ENCODE results near the gene MYRIP. TPM values are rescaled to one million over a fixed set of nuclear protein-coding genes. Genes with fewer than 3 reads are reported as not detected.
"Not testable (repeated sequence)": the region's sequence is repeated elsewhere in the genome, so short reads cannot be mapped to it uniquely, and the experiment has no call there.

MYRIP gene
- total RNA-seq, result 0.10 and 0.27 TPM in 2 replicates
- polyA plus RNA-seq (2012), result 0.06 TPM

- DNase-seq (ENCODE audit: low read depth), result peak; percentile 63
These were observed at the start of gene MYRIP for GRCh38 chr3:39809181-39809994. MYRIP (plus strand) TSS chr3:39809609; CDS start chr3:39900817, 91,208 bp downstream.

- DNase-seq (ENCODE audit: low read depth), result no peak
These were observed 49.1 kb upstream of the MYRIP start for GRCh38 chr3:39760325-39760724.

- DNase-seq (ENCODE audit: low read depth), result no peak
These were observed 46.8 kb upstream of the MYRIP start for GRCh38 chr3:39762537-39763070.

DNA sequence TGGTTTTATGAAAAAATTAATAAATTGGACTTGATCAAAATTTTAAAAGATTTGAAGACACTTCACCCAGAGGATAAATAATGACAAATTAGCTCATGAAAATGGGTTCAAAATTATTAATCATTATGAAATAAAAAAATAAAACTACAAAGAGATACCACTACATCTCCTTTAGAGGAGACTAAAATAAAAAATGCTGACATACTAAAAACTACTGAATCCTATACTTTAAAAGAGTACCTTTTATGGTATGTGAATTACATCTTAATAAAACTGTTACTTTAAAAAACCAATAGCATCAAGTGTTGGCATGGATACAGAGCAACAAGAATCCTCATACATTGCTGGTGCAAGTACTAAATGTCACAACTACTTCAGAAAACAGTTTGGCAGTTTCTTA, 46.0 kb upstream of the MYRIP start:
- DNase-seq (ENCODE audit: low read depth), result no peak

DNA sequence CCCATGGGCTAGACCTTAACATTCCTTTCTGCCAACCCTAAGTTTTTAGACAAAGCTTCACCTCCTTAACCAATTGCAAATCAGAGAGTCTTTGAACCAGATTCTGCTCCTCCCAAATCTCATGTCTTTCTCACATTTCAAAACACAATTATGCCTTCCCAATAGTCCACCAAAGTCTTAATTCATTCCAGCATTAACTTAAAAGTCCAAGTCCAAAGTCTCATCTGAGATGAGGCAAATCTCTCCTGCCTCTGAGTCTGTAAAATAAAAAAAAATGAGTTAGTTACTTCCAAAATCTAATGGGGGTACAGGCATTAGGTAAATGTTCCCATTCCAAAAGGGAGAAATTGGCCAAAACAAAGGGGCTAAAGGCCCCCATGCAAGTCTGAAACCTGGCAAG, 43.8 kb upstream of the MYRIP start:
- no peak for DNase-seq (ENCODE audit: low read depth)

DNA sequence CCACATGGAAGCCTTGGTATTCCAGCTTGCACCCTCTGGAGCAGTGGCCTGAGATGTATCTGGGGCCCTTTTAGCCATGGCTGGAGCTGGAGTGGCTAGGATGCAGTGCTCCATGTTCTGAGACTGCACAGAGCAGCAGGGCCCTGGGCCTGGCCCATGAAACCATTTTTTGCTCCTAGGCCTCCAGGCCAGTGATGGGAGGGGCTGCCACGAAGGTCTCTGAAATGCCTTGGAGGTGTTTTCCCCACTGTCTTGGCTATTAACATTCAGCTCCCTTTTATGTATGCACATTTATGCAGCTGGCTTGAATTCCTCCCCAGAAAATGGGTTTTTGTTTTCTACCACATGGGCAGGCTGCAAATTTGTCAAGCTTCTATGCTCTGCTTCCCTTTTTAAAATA, 43.0 kb upstream of the MYRIP start:
- no peak for DNase-seq (ENCODE audit: low read depth)

DNA sequence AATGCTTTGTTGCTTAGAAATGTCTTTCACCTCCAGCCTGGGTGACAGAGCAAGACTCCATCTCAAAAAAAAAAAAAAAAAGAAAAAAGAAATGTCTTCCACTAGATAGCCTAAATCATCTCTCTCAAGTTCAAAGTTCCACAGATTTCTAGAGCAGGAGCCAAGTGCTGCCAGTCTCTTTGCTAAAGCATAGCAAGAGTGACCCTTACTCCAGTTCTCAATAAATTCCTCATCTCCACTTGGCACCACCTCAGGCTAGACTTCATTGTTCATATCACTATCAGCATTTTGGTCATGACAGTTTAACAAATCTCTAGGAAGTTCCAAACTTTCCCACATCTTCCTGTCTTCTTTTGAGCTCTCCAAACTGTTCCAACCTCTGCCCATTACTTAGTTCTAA, 42.5 kb upstream of the MYRIP start:
- not testable (repeated sequence) for DNase-seq (ENCODE audit: low read depth)

- DNase-seq (ENCODE audit: low read depth), result not testable (repeated sequence)
These were observed 31.2 kb upstream of the MYRIP start for GRCh38 chr3:39778168-39778567.

GRCh38 chr3:39779511-39780230, 29.7 kb upstream of the MYRIP start:
- no peak for DNase-seq (ENCODE audit: low read depth)

DNA sequence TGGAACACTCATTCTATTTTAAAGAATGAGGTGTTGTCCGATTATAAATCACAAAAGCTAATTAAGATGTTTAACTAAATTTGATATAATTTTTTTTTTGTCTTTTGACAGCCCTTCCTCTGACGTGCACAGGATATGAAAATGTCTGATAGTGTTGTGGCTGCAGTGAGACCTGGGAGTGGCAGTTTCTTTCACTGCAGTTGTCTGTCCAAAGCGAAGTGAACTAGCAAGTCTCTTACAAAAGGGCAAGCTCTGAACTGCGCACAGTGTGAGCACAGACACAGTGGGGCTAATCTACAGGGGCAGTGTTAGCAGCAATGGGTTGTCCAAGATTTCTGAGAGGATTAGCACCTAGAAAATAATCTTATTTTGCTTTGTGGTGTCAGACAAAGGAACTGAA, 29.1 kb upstream of the MYRIP start:
- no peak for DNase-seq (ENCODE audit: low read depth)

DNA sequence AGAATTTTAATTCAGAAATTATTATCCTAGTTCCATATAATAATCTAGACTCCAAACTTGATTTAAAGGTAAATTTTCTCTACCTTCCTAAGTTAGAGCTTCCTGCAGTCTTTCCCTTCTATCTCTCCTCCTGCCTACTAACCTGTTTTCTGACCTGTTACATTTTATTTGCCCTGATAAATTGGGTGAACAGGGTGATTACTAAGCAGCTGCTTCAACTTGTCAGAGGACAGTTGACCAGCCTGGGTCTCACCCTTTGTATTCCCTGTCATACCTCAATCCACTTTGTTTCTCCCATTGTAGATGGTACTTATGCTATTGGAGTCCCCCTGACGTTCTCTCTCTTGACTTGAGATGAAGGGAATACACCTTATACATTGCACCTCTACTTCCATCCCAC, 28.4 kb upstream of the MYRIP start:
- peak; percentile 17 for DNase-seq (ENCODE audit: low read depth)

GRCh38 chr3:39781632-39782031, 27.8 kb upstream of the MYRIP start:
- DNase-seq (ENCODE audit: low read depth), result peak; percentile 19

GRCh38 chr3:39783680-39784079, 25.7 kb upstream of the MYRIP start:
- DNase-seq (ENCODE audit: low read depth), result no peak

DNA sequence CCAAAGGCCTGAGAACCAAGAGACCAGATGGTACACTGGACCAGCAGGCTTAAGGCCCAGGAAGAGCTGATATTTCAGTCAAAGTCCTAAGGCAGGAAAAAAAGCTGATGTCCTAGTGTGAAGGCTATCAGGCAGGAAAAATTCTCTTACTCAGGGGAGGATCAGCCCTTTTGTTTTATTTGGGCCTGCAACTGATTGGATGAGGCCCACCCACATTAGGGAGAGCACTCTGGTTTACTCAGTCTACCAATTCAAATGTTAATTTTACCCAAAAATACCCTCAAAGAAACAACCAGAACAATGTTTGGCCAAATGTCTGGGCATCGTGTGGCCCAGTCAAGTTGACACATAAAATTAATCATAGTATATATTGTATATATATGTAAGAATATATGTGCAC, 24.5 kb upstream of the MYRIP start:
- no peak for DNase-seq (ENCODE audit: low read depth)

DNA sequence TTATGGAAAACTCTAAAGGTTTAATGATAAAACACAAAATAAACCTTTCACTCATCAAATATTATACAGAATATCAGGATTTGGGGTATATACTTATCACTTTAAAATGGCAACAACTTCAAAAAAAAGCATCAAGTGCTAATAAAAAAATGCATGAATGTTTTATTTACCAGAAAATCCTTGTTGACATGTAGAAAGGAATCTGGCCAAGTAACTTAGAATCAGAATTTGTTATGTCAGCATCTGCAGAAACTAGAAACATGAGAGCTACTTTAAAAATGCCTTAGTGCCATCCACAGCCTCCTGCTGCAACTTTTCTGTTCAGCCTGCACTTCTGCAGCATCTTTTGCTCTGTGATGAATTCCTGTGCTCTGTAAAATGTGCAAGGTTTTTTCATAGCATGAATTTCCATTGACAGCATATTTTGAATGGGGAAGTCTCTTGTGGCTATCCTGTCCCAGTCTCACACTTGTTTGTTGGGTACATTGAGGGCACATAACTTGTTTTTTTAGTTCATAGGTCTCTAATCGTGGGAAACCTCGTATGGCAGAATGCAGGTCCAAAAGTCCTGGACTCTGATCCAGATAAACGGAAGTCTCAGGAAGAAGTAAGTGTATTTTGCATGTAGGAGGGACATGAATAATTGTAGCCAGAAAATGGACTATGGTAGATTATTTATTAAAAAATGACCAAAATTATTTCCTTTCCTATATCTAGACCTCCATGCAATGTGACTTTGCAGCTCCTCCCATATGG, 21.1 kb upstream of the MYRIP start:
- DNase-seq (ENCODE audit: low read depth), result no peak

DNA sequence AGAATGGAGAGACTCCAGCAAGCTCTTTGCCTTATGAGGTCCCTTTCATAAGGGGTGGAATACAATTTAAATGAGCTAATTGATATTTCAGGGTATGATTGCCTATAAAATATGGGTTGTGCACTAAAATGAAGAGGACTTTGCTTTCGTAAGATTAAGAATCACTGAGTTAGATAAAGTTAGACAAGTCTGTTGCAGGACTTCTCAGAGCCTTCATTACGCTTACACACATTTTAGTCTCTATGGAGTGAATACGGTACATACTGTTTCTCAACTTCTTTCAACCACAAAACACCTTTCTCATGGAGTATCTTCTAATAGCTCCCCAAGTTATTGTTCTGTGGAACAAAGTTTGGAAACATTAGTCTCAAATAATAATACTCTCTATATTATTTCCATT, 17.8 kb upstream of the MYRIP start:
- DNase-seq (ENCODE audit: low read depth), result no peak

GRCh38 chr3:39794880-39795279, 14.5 kb upstream of the MYRIP start:
- no peak for DNase-seq (ENCODE audit: low read depth)

DNA sequence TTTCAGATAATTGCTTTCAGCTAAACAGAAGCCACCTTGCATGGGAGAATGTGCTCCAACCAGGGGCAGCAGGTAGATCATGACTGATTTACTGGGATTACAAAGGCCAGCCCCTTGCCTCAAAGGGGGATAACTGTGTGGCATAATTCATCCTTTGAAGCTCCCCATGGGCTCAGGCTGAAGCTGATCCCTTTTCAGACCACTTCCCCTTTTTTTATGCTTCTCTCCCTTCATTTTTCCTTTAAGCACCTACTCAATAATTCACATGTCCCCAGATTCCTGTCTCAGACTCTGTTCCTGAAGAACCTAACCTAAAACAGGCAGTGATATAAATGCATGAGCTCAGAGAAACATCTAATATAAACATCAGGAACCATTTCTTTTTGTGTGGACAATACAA, 8.2 kb upstream of the MYRIP start:
- DNase-seq (ENCODE audit: low read depth), result no peak

- not testable (repeated sequence) for DNase-seq (ENCODE audit: low read depth)
These were observed 6.9 kb upstream of the MYRIP start for GRCh38 chr3:39802486-39802885.

GRCh38 chr3:39803956-39804355, 5.5 kb upstream of the MYRIP start:
- no peak for DNase-seq (ENCODE audit: low read depth)

DNA sequence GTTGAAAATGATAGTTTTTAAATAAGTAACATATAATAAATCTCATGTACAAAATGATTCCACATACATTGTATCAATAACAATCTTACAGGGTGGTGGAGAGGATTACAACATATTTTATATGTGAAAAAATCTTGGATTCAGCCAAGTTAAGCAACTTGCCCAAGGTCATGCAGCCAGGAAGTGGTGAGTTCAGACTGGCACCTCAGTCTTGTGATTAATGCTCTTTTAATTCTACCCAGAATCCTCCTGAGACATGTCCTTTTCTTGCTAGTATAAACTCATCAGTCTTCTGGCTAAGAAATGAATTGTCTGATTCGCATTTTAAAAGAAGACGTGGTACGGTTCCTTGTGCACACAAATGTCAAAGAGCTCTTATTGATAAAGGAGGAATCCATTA, 4.5 kb upstream of the MYRIP start:
- DNase-seq (ENCODE audit: low read depth), result no peak

GRCh38 chr3:39805650-39806049, 3.8 kb upstream of the MYRIP start:
- DNase-seq (ENCODE audit: low read depth), result no peak

All from myocyte (in vitro differentiated cells).